Cardiac muscle cell (in vitro differentiated cells and primary cell): ENCODE results near the gene YPEL1. TPM values are rescaled to one million over a fixed set of nuclear protein-coding genes. Genes with fewer than 3 reads are reported as not detected.

Source experiments
- DNase-seq, 2 donors: peaks; one replicate each; pipeline versions ENCODE4 v3.0.0 to v3.0.0-alpha.2; 2010 to 2017; ENCODE audit warnings: low read depth in 1 of 2, low spot score in 1 of 2
- H3K27ac ChIP-seq: fragments of 200-600 bp; sonication (generic); 2 replicates; pipeline ENCODE4 v1.5.1; 2016
- H3K27me3 ChIP-seq: fragments of 200-600 bp; sonication (generic); 2 replicates; pipeline ENCODE4 v1.6.0; 2016; ENCODE audit warnings: control low read depth
- H3K36me3 ChIP-seq: fragments of 200-600 bp; sonication (generic); 2 replicates; pipeline ENCODE4 v1.5.1; 2016; ENCODE audit warnings: control low read depth
- H3K4me1 ChIP-seq: fragments of 200-600 bp; sonication (generic); 2 replicates; pipeline ENCODE4 v1.8.1; 2017; ENCODE audit warnings: low read depth, mild to moderate bottlenecking, mixed run types
- H3K4me3 ChIP-seq: fragments of 200-600 bp; sonication (generic); 2 replicates; pipeline ENCODE4 v1.5.1; 2016; ENCODE audit warnings: mild to moderate bottlenecking
- H3K9me3 ChIP-seq: fragments of 200-600 bp; sonication (generic); 2 replicates; pipeline ENCODE4 v1.5.1; 2017; ENCODE audit warnings: low read depth, mild to moderate bottlenecking, control low read depth
- polyA plus RNA-seq: library from polyadenylated mRNA; unstranded; fragments of >200 nt; fragmentation: Nextera tagmentation; extraction: Ambion mirVana; gene quantifications from 2 replicates; pipeline ENCODE4 v1.2.1, GENCODE V29; 2016
- total RNA-seq: library from RNA; depleted of rRNA; stranded (reverse); fragments of >200 nt; gene quantifications from 2 replicates; pipeline ENCODE4 v1.2.3, GENCODE V29; 2016
- TF ChIP-seq, protein P1 (sequence below): IDR thresholded peaks from 2 replicates; pipeline ENCODE4 v1.5.1; 2012; ENCODE audit warnings: low read depth, mild to moderate bottlenecking, low read length

YPEL1 gene
- total and polyA plus RNA-seq, 2 experiments from 2014 or later, result 20.4 to 22.4 TPM

- Histone ChIP-seq H3K36me3 (peaks cover 42% of the 10 kb centered on the region), H3K27me3 (no peaks in the 10 kb centered on the region), H3K4me1 (no peaks in the 10 kb centered on the region), H3K9me3 (no peaks in the 10 kb centered on the region), H3K4me3 (no peak overlapping the region), H3K27ac (peak overlapping the region; percentile 35)
- TF ChIP-seq, protein P1, sequence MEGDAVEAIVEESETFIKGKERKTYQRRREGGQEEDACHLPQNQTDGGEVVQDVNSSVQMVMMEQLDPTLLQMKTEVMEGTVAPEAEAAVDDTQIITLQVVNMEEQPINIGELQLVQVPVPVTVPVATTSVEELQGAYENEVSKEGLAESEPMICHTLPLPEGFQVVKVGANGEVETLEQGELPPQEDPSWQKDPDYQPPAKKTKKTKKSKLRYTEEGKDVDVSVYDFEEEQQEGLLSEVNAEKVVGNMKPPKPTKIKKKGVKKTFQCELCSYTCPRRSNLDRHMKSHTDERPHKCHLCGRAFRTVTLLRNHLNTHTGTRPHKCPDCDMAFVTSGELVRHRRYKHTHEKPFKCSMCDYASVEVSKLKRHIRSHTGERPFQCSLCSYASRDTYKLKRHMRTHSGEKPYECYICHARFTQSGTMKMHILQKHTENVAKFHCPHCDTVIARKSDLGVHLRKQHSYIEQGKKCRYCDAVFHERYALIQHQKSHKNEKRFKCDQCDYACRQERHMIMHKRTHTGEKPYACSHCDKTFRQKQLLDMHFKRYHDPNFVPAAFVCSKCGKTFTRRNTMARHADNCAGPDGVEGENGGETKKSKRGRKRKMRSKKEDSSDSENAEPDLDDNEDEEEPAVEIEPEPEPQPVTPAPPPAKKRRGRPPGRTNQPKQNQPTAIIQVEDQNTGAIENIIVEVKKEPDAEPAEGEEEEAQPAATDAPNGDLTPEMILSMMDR, result no peak
- no peak for DNase-seq
These were observed 26.5 kb upstream of the YPEL1 start for GRCh38 chr22:21761994-21762680.

GRCh38 chr22:21761086-21761485 lies 25.5 kb upstream of the YPEL1 start:
- Histone ChIP-seq H3K27ac (no peak overlapping the region), H3K4me3 (no peak overlapping the region), H3K9me3 (no peaks in the 10 kb centered on the region), H3K36me3 (peaks cover 39% of the 10 kb centered on the region), H3K4me1 (no peaks in the 10 kb centered on the region), H3K27me3 (no peaks in the 10 kb centered on the region)
- TF ChIP-seq, protein P1, result no peak
- DNase-seq, result no peak

GRCh38 chr22:21760640-21761039 lies 25.0 kb upstream of the YPEL1 start:
- Histone ChIP-seq H3K36me3 (peaks cover 36% of the 10 kb centered on the region), H3K9me3 (no peaks in the 10 kb centered on the region), H3K27me3 (no peaks in the 10 kb centered on the region), H3K4me3 (no peak overlapping the region), H3K27ac (no peak overlapping the region), H3K4me1 (no peaks in the 10 kb centered on the region)
- DNase-seq, result peak in 1 of 2 donors; percentile 40
- TF ChIP-seq, protein P1, result no peak

DNA sequence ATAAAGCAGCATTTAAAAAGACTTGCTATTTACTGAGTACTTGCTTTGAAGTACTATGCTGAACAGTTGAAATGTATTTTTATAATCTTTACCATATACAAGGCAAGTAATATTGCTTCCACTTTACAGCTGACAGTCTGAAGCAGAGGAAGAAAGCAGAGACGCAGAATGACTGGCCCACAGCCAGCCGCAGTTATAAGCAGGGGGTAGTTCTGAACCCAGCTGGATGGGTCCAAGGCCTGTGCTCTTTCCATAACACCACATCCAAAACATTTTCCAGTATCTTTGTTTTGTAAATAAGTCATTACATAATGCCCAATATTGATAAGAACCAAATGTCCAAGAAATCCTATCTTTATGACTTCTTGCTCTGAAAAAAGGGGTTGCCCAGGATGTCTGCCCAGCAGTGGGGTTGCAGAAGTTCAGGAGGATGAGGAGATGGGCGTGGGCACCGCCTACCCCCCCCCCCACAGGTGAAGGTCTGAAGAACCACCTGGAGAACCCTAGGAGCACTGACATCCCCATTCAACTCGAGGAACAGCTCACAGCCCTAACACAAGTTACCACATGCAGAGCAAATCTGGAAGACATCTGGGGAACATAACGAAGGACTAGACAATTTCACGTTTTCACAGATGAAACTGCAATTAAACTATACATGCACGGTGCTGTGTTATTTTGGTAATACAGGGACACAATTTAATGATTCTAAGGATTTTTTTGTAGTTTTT lies 24.2 kb upstream of the YPEL1 start:
- peaks cover 29% of the 10 kb centered on the region for H3K36me3 ChIP-seq
- H3K4me3 ChIP-seq, result no peak overlapping the region
- H3K27ac ChIP-seq, result no peak overlapping the region

DNA sequence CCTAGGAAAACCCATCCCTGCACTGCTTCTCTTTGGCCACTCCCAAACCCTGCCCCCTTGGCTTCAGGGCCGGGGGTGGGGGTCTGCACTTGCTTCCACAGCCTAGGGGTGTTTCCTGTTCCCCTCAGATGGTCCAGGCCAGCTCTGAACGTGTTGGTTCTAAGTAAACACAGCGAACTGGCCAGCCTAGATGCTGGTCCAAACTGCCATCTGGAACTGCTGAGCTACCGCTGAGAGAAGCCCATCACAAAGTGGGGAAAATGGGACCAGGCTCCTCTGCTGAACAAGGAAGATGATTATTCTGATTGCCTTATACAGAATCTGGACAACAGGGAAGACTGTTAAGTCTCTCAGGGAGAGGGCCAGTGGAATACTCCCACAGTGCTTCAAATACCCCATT lies 23.5 kb upstream of the YPEL1 start:
- H3K4me1 ChIP-seq, result peaks cover 13% of the 10 kb centered on the region
- H3K27me3 ChIP-seq, result no peaks in the 10 kb centered on the region
- DNase-seq, result no peak
- H3K4me3 ChIP-seq, result no peak overlapping the region
- H3K9me3 ChIP-seq, result no peaks in the 10 kb centered on the region
- TF ChIP-seq, protein P1, result no peak
- H3K27ac ChIP-seq, result no peak overlapping the region
- peaks cover 29% of the 10 kb centered on the region for H3K36me3 ChIP-seq

More for the DNA sequence above, 24.2 kb upstream of the YPEL1 start:
- Histone ChIP-seq H3K27me3 (no peaks in the 10 kb centered on the region), H3K4me1 (peaks cover 8% of the 10 kb centered on the region), H3K9me3 (no peaks in the 10 kb centered on the region)
- TF ChIP-seq, protein P1, result no peak
- DNase-seq, result no peak
